Measurements from ENCODE around the gene LCE2C.

The LCE2C gene

GRCh38 chr1:152725261-152725660 is 50.2 kb downstream of the LCE2C start:
- DNase-seq (ENCODE audit: low spot score), result no peak
